Skin epidermis (tissue), 12 donors: ENCODE measurements around the gene C20orf173.
"Not testable (repeated sequence)": the region's sequence is repeated elsewhere in the genome, so short reads cannot be mapped to it uniquely, and the experiment has no call there.

ENCODE experiments used
- H3K27ac ChIP-seq, 21 experiments: fragments of 200-600 bp; sonication (generic) in 11 of 21; one replicate each; pipeline ENCODE4 v1.5.0; 2020; ENCODE audit warnings: mild to moderate bottlenecking in 3 of 21, inconsistent platforms in 2 of 21, moderate library complexity in 2 of 21
- H3K4me3 ChIP-seq, 7 experiments: fragments of 200-600 bp; sonication (generic) in 2 of 7; one replicate each; pipeline ENCODE4 v1.5.0; 2020; ENCODE audit warnings: inconsistent platforms in 2 of 7, mild to moderate bottlenecking in 2 of 7, moderate library complexity in 1 of 7

C20orf173 gene

GRCh38 chr20:35551503-35551902, 22.1 kb upstream of the C20orf173 start:
- Histone ChIP-seq H3K4me3 (no peak overlapping the region), H3K27ac (no peak overlapping the region)

- H3K27ac ChIP-seq = no peak overlapping the region
- H3K4me3 ChIP-seq = no peak overlapping the region
Observed at GRCh38 chr20:35547329-35547728, 17.9 kb upstream of the C20orf173 start.

- no peak overlapping the region for H3K27ac ChIP-seq
Observed at GRCh38 chr20:35546127-35546526, 16.7 kb upstream of the C20orf173 start.

GRCh38 chr20:35544941-35545340, 15.5 kb upstream of the C20orf173 start:
- H3K27ac ChIP-seq, H3K4me3 ChIP-seq: not testable (repeated sequence)

More at GRCh38 chr20:35546127-35546526, 16.7 kb upstream of the C20orf173 start:
- no peak overlapping the region for H3K4me3 ChIP-seq

GRCh38 chr20:35544436-35544835, 15.0 kb upstream of the C20orf173 start:
- H3K27ac ChIP-seq = no peak overlapping the region
- no peak overlapping the region for H3K4me3 ChIP-seq

- Histone ChIP-seq H3K4me3 (peak overlapping the region in 1 of 7 experiments; percentile 84), H3K27ac (no peak overlapping the region)
Observed at GRCh38 chr20:35542990-35543389, 13.5 kb upstream of the C20orf173 start.

GRCh38 chr20:35541783-35542662, 12.6 kb upstream of the C20orf173 start, which contains the start of gene ERGIC3:
TSS of gene ERGIC3 (plus strand) at chr20:35542078. CDS start at chr20:35542098, 20 bp downstream.
- H3K27ac ChIP-seq = peak within 1 kb of the TSS in 20 of 21 experiments; percentile 58 to 93 (median 83)
- peak within 1 kb of the TSS; percentile 55 to 89 (median 79) for H3K4me3 ChIP-seq

GRCh38 chr20:35541118-35541782, 11.8 kb upstream of the C20orf173 start:
- H3K27ac ChIP-seq = peak overlapping the region in 8 of 21 experiments; percentile 70 to 93 (median 87)

GRCh38 chr20:35539756-35540212, 10.3 kb upstream of the C20orf173 start:
- no peak overlapping the region for H3K4me3 ChIP-seq

More at GRCh38 chr20:35541118-35541782, 11.8 kb upstream of the C20orf173 start:
- peak overlapping the region; percentile 55 to 89 (median 79) for H3K4me3 ChIP-seq

GRCh38 chr20:35527122-35527769, 2.2 kb downstream of the C20orf173 start:
- no peak overlapping the region for H3K27ac ChIP-seq
- H3K4me3 ChIP-seq = no peak overlapping the region

More at GRCh38 chr20:35539756-35540212, 10.3 kb upstream of the C20orf173 start:
- H3K27ac ChIP-seq = no peak overlapping the region

GRCh38 chr20:35525639-35526038, 3.8 kb downstream of the C20orf173 start:
- Histone ChIP-seq H3K4me3 (no peak overlapping the region), H3K27ac (no peak overlapping the region)

- H3K4me3 ChIP-seq = no peak overlapping the region
- no peak overlapping the region for H3K27ac ChIP-seq
Observed at GRCh38 chr20:35523298-35523888, 6.1 kb downstream of the C20orf173 start.

GRCh38 chr20:35518955-35519354, 10.5 kb downstream of the C20orf173 start:
- H3K4me3 ChIP-seq = no peak overlapping the region
- H3K27ac ChIP-seq = no peak overlapping the region

- H3K4me3 ChIP-seq, H3K27ac ChIP-seq: not testable (repeated sequence)
Observed at GRCh38 chr20:35517767-35518166, 11.7 kb downstream of the C20orf173 start.

- no peak overlapping the region for H3K27ac ChIP-seq
- no peak overlapping the region for H3K4me3 ChIP-seq
Observed at GRCh38 chr20:35517125-35517524, 12.3 kb downstream of the C20orf173 start.

- no peak overlapping the region for H3K4me3 ChIP-seq
- no peak overlapping the region for H3K27ac ChIP-seq
Observed at GRCh38 chr20:35515949-35516645, 13.4 kb downstream of the C20orf173 start.

GRCh38 chr20:35515341-35515740, 14.1 kb downstream of the C20orf173 start:
- H3K27ac ChIP-seq = no peak overlapping the region
- no peak overlapping the region for H3K4me3 ChIP-seq

GRCh38 chr20:35514371-35514932, 15.0 kb downstream of the C20orf173 start:
- no peak overlapping the region for H3K4me3 ChIP-seq
- no peak overlapping the region for H3K27ac ChIP-seq
